Panc1 (cell line): ENCODE results near the gene SHE.

Experiments used
- CTCF ChIP-seq: fragments of 450-650 bp; IDR thresholded peaks from 2 replicates; pipeline ENCODE4 v1.5.1; 2017; ENCODE audit warnings: mild to moderate bottlenecking
- REST ChIP-seq, 2 experiments: IDR thresholded peaks; 2 replicates each; pipeline ENCODE4 v1.6.1; 2011 to 2012; ENCODE audit warnings: low read depth in 2 of 2, control low read depth in 1 of 2, low read length in 1 of 2, mild to moderate bottlenecking in 1 of 2, moderate library complexity in 1 of 2; ENCODE audit not compliant: insufficient read depth in 1 of 2
- TCF7L2 ChIP-seq: IDR thresholded peaks from 2 replicates; pipeline ENCODE4 v1.6.1; 2011; ENCODE audit warnings: mild to moderate bottlenecking, low read depth, low read length, inconsistent platforms

- TF ChIP-seq CTCF (no peak), REST (IDR thresholded peaks at IDR 0.05; ENCODE audit: insufficient read depth in 1 of 2, low read depth in 2 of 2, low read length in 1 of 2) (no peak), TCF7L2 (no peak)
Measured at GRCh38 chr1:154460695-154461260, 41.4 kb downstream of the SHE start.
